GM21619 (cell line): ENCODE measurements around the gene ZNF789.

ENCODE experiments used
- ATAC-seq: cut with Tn5 transposase; IDR thresholded peaks from one replicate; pipeline ENCODE4 v1.9.1; 2021; ENCODE audit not compliant: unreplicated experiment

Gene ZNF789

GRCh38 chr7:99457650-99458493, 14.8 kb upstream of the ZNF789 start:
- no peak for ATAC-seq

GRCh38 chr7:99459087-99459486, 13.6 kb upstream of the ZNF789 start:
- ATAC-seq = no peak

- ATAC-seq = no peak
These were observed 12.0 kb upstream of the ZNF789 start for GRCh38 chr7:99460651-99461050.

- ATAC-seq = no peak
These were observed 11.5 kb upstream of the ZNF789 start for GRCh38 chr7:99461221-99461620.

- ATAC-seq = no peak
These were observed 7.3 kb upstream of the ZNF789 start for GRCh38 chr7:99465421-99465768.

GRCh38 chr7:99468336-99468918, 4.3 kb upstream of the ZNF789 start:
- no peak for ATAC-seq

GRCh38 chr7:99469381-99470065, 3.2 kb upstream of the ZNF789 start:
- no peak for ATAC-seq

- ATAC-seq = peak; percentile 16
These were observed 566 bp downstream of the ZNF789 start for GRCh38 chr7:99473315-99473596.

- ATAC-seq = no peak
These were observed 3.4 kb downstream of the ZNF789 start for GRCh38 chr7:99476107-99476506.

- ATAC-seq = no peak
These were observed 6.1 kb downstream of the ZNF789 start for GRCh38 chr7:99478464-99479440.

- no peak for ATAC-seq
These were observed 12.4 kb downstream of the ZNF789 start for GRCh38 chr7:99485094-99485493.

GRCh38 chr7:99489235-99489634, 16.5 kb downstream of the ZNF789 start:
- no peak for ATAC-seq

- ATAC-seq = no peak
These were observed 18.2 kb downstream of the ZNF789 start for GRCh38 chr7:99490878-99491277.

- no peak for ATAC-seq
These were observed 21.1 kb downstream of the ZNF789 start for GRCh38 chr7:99493823-99494222.

- ATAC-seq = no peak
These were observed 25.3 kb downstream of the ZNF789 start for GRCh38 chr7:99497766-99498545.

GRCh38 chr7:99498546-99498944, 25.9 kb downstream of the ZNF789 start:
- ATAC-seq = no peak

- ATAC-seq = no peak
These were observed 26.7 kb downstream of the ZNF789 start for GRCh38 chr7:99499371-99499720.

GRCh38 chr7:99499721-99500636, 27.3 kb downstream of the ZNF789 start, which contains the start of gene ZNF394:
ZNF394 (minus strand) TSS chr7:99500281; CDS start chr7:99500093, 188 bp downstream.
- peak; percentile 36 for ATAC-seq

GRCh38 chr7:99500637-99501009, 27.9 kb downstream of the ZNF789 start:
- ATAC-seq = no peak
